Measurements from ENCODE around the gene RAPGEF2.

DNA sequence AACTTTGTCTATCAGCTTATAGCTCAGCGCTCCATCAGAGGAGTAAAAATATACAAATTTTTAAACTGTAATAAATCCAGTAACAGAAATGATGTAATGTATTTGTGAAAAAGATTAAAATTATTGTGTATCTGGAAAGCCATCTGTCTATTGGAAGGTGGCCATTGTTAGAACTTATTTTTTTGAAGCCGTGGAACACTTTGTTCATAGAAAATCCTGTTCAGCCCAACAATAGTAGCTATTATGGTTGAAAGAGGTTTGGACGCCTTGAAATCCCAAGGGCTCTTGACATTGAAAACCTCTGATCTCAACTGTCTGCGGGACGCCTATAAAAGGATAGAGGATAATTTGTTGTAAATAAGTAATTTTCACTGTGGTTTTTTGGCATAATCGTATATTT lies 98.3 kb downstream of the RAPGEF2 start:
- TF ChIP-seq, protein P1, sequence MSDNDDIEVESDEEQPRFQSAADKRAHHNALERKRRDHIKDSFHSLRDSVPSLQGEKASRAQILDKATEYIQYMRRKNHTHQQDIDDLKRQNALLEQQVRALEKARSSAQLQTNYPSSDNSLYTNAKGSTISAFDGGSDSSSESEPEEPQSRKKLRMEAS (IDR thresholded peaks at IDR 0.05; ENCODE audit: insufficient read depth, insufficient read length), result no peak
- TF ChIP-seq, protein P2, sequence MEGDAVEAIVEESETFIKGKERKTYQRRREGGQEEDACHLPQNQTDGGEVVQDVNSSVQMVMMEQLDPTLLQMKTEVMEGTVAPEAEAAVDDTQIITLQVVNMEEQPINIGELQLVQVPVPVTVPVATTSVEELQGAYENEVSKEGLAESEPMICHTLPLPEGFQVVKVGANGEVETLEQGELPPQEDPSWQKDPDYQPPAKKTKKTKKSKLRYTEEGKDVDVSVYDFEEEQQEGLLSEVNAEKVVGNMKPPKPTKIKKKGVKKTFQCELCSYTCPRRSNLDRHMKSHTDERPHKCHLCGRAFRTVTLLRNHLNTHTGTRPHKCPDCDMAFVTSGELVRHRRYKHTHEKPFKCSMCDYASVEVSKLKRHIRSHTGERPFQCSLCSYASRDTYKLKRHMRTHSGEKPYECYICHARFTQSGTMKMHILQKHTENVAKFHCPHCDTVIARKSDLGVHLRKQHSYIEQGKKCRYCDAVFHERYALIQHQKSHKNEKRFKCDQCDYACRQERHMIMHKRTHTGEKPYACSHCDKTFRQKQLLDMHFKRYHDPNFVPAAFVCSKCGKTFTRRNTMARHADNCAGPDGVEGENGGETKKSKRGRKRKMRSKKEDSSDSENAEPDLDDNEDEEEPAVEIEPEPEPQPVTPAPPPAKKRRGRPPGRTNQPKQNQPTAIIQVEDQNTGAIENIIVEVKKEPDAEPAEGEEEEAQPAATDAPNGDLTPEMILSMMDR (IDR thresholded peaks at IDR 0.05; ENCODE audit: extremely low read depth in 1 of 2, insufficient read depth in 1 of 2, low read depth in 1 of 2, low read length in 2 of 2), result no peak
- TF ChIP-seq MYC (IDR thresholded peaks at IDR 0.05; ENCODE audit: low read depth, low read length) (no peak), POLR2A (IDR thresholded peaks at IDR 0.05; ENCODE audit: low read depth, low read length) (no peak), POLR2AphosphoS5 (IDR thresholded peaks at IDR 0.05; ENCODE audit: insufficient read depth, low read depth, low read length) (no peak), JUN (IDR thresholded peaks at IDR 0.05; ENCODE audit: borderline replicate concordance, insufficient read depth, insufficient read length, low read depth) (no peak)
